ENCODE measurements around the gene UBAC1. TPM values are rescaled to one million over a fixed set of nuclear protein-coding genes. Genes with fewer than 3 reads are reported as not detected.

Gene UBAC1
- total RNA-seq, 4 donors from 2014 or later = 47.6 to 63.2 (median 54.3) TPM

DNA sequence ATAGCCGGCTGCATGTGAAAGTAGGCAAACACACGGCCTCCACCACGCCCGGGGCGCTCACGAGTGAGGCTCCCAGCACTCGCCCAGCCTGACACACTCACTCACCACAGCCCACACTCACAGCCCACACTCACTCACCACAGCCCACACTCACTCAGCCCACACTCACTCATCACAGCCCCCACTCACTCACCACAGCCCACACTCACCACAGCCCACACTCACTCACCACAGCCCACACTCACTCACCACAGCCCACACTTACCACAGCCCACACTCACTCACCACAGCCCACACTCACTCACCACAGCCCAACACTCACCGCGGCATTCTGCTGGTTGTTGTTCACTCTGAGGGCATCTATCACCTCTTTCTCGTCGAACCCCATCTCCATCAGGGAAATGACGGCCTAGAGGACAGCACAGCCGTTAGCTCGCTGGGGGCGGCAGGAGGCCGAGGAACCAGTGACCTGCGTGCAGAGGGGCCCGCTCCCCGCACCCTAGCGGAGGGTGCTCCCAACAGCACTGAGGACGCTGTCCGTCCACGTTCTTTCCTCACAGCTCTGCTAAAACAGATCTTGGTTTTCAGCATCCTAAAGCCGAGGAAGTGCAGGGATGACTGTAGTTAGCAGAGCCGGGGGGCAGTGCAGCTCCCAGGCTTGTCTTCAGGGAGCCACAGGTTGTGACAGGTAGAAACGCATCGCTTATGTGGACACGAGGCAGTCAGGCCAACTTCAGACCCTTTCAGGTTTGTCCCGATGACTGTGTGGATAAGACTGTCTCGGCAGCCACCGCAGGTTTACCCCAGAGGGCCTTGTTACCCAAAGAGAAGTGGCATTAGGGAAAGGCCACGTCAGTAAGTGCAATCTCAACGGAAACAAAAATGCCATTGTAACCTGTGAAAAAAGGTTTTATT is 21.6 kb downstream of the UBAC1 start:
- no peak overlapping the region for H3K4me3 ChIP-seq
- H3K9me3 ChIP-seq = no peaks in the 10 kb centered on the region
- H3K4me1 ChIP-seq = no peaks in the 10 kb centered on the region
- DNase-seq = no peak
- peaks cover 19 to 100% (median 31%) of the 10 kb centered on the region in 3 donors for H3K36me3 ChIP-seq
- H3K27me3 ChIP-seq = no peaks in the 10 kb centered on the region
- TF ChIP-seq POLR2A (IDR thresholded peaks at IDR 0.05) = no peak
- TF ChIP-seq, protein P1, sequence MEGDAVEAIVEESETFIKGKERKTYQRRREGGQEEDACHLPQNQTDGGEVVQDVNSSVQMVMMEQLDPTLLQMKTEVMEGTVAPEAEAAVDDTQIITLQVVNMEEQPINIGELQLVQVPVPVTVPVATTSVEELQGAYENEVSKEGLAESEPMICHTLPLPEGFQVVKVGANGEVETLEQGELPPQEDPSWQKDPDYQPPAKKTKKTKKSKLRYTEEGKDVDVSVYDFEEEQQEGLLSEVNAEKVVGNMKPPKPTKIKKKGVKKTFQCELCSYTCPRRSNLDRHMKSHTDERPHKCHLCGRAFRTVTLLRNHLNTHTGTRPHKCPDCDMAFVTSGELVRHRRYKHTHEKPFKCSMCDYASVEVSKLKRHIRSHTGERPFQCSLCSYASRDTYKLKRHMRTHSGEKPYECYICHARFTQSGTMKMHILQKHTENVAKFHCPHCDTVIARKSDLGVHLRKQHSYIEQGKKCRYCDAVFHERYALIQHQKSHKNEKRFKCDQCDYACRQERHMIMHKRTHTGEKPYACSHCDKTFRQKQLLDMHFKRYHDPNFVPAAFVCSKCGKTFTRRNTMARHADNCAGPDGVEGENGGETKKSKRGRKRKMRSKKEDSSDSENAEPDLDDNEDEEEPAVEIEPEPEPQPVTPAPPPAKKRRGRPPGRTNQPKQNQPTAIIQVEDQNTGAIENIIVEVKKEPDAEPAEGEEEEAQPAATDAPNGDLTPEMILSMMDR (IDR thresholded peaks at IDR 0.05) = no peak
- no peak overlapping the region for H3K27ac ChIP-seq
- WGBS, 2 donors = 79 to 82% methylated on average over 21 to 23 of the region's 33 CpGs
- intact Hi-C loops (cut with DNase I) = no loop called here

DNA sequence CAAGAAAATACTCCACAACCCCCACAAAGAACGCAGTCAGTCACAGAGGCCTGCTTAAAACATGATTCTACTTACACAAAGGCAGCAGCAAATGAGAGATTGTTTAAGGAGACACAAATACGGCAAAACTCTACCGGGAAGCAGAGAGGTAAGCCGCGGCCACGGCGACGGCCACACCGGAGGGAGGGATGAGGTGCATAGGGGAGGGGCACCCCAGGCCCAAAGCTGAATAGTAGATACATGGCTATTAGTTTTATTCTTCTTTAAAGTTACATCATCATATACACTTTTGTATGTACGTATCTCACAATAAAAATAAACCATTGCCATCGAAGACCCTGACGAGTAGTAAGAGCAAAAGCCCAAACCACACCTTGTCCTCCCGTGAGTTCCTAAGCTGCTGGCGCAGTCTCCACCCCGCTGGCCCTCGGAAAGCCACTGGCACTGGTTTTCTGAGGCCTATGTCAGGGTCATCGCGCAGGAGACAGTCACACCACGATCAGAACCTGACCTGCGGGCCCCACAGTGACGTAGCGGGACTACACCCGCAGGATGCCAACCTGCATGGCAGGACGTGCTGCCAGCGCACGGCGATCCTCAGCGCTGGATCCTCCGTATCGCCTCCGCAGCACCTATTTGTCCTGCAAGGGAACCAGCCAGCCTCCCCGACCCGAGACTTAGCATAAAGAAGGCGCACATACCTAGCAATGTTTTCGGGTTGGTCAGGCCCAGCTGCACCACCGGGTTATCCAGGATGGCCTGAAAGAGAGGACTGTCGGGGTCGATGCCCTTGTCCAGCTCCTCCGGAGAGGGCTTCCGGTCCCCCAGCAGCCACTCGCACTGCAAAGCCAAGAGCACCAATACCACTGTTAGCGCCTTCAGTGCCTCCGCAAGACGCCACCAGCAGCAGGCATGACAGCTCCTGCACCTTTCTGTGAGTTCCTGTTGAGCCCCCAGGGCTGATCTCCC is 23.4 kb downstream of the UBAC1 start:
- Histone ChIP-seq H3K4me3 (no peak overlapping the region), H3K9me3 (no peaks in the 10 kb centered on the region), H3K27ac (no peak overlapping the region), H3K27me3 (no peaks in the 10 kb centered on the region), H3K4me1 (peaks cover 0 to 7% (median 0%) of the 10 kb centered on the region in 3 donors), H3K36me3 (peaks cover 19 to 100% (median 23%) of the 10 kb centered on the region in 3 donors)
- intact Hi-C loops (cut with DNase I) = no loop called here
- DNase-seq = no peak
- no peak for TF ChIP-seq POLR2A (IDR thresholded peaks at IDR 0.05)
- TF ChIP-seq, protein P1 (IDR thresholded peaks at IDR 0.05) = no peak
- WGBS, 2 donors = 95% methylated on average over 25 to 41 of the region's 44 CpGs

GRCh38 chr9:135933114-135933513 is 28.1 kb downstream of the UBAC1 start:
- intact Hi-C loops (cut with DNase I) = no loop called here
- TF ChIP-seq, protein P1 (IDR thresholded peaks at IDR 0.05) = no peak
- TF ChIP-seq POLR2A (IDR thresholded peaks at IDR 0.05) = no peak
- Histone ChIP-seq H3K36me3 (peaks cover 12 to 90% (median 29%) of the 10 kb centered on the region in 3 donors), H3K4me3 (no peak overlapping the region), H3K27ac (no peak overlapping the region), H3K9me3 (no peaks in the 10 kb centered on the region), H3K4me1 (peaks cover 0 to 14% (median 0%) of the 10 kb centered on the region in 3 donors), H3K27me3 (no peaks in the 10 kb centered on the region)
- 85 to 95% methylated on average over 7 to 11 of the region's 13 CpGs for WGBS, 2 donors
- no peak for DNase-seq

- Histone ChIP-seq H3K9me3 (no peaks in the 10 kb centered on the region), H3K4me3 (no peak overlapping the region), H3K27me3 (no peaks in the 10 kb centered on the region), H3K4me1 (peaks cover under 1 to 18% (median under 1%) of the 10 kb centered on the region in 3 donors), H3K27ac (no peak overlapping the region), H3K36me3 (peaks cover 7 to 86% (median 26%) of the 10 kb centered on the region in 3 donors)
- DNase-seq = no peak
- WGBS, 2 donors = 90 to 91% methylated on average over 9 to 18 of the region's 18 CpGs
- intact Hi-C loops (cut with DNase I) = no loop called here
- no peak for TF ChIP-seq POLR2A (IDR thresholded peaks at IDR 0.05)
- TF ChIP-seq, protein P1 (IDR thresholded peaks at IDR 0.05) = no peak
Measured at GRCh38 chr9:135932656-135933055, 28.5 kb downstream of the UBAC1 start.
